ENCODE results near the gene PRM2. TPM values are rescaled to one million over a fixed set of nuclear protein-coding genes. Genes with fewer than 3 reads are reported as not detected.

Gene PRM2
- total and polyA plus RNA-seq, 2 experiments from 2014 or later: not detected

DNA sequence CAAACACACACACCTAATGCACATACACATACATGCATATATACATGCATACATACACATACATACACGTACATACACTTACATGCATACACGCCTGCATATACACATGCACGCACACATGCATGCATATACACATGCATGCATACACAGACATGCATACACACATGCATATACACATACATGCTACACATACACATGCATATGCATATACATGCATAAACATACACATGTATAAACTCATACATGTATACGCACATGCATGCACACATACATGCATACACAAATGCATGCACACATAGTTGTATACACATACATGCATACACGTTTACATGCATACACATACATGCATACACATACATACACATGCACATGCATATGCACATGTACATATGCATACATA is 45.4 kb upstream of the PRM2 start:
- no peaks in the 10 kb centered on the region for H3K9me3 ChIP-seq (ENCODE audit: low read depth)
- H2AFZ ChIP-seq: no peak overlapping the region
- TF ChIP-seq EZH2phosphoT487 (IDR thresholded peaks at IDR 0.05; ENCODE audit: insufficient read depth, low read depth) (no peak), EZH2 (IDR thresholded peaks at IDR 0.05; ENCODE audit: insufficient read depth, poor library complexity, severe bottlenecking) (no peak)
- no peak overlapping the region for H3K4me2 ChIP-seq (ENCODE audit: unreplicated experiment)
- no peak for DNase-seq
- H3K79me2 ChIP-seq (ENCODE audit: insufficient read depth): no peaks in the 10 kb centered on the region
- no peak overlapping the region for H3K4me3 ChIP-seq
- no peaks in the 10 kb centered on the region for H3K27me3 ChIP-seq (replicated peaks; ENCODE audit: insufficient read depth)
- H3K9ac ChIP-seq: no peak overlapping the region
- H4K20me1 ChIP-seq (ENCODE audit: insufficient read depth): no peaks in the 10 kb centered on the region
- H3F3A ChIP-seq (ENCODE audit: insufficient read depth): no peaks in the 10 kb centered on the region
- H3K4me1 ChIP-seq (ENCODE audit: insufficient read depth): no peaks in the 10 kb centered on the region
- no peaks in the 10 kb centered on the region for H3K36me3 ChIP-seq (ENCODE audit: low read depth)
- WGBS, 2 experiments (ENCODE audit: low coverage in 1 of 2, low lambda C conversion rate in 2 of 2, missing lambda C conversion rate in 2 of 2): 72 to 82% methylated on average over 5 of the region's 5 CpGs
- no peak overlapping the region for H3K27ac ChIP-seq
- H3K9me2 ChIP-seq (ENCODE audit: insufficient read depth): no peaks in the 10 kb centered on the region
- in situ Hi-C loops (cut with MboI): no loop called here

- H2AFZ ChIP-seq: no peak overlapping the region
- H3K9me3 ChIP-seq (ENCODE audit: low read depth): no peaks in the 10 kb centered on the region
- no peaks in the 10 kb centered on the region for H3K4me1 ChIP-seq (ENCODE audit: insufficient read depth)
- H3K4me2 ChIP-seq (ENCODE audit: unreplicated experiment): no peak overlapping the region
- no peak overlapping the region for H3K4me3 ChIP-seq
- H3K27me3 ChIP-seq (replicated peaks; ENCODE audit: insufficient read depth): no peaks in the 10 kb centered on the region
- no peaks in the 10 kb centered on the region for H3K9me2 ChIP-seq (ENCODE audit: insufficient read depth)
- WGBS, 2 experiments (ENCODE audit: low coverage in 1 of 2, low lambda C conversion rate in 2 of 2, missing lambda C conversion rate in 2 of 2): 71 to 73% methylated on average over 10 of the region's 10 CpGs
- H3K9ac ChIP-seq: no peak overlapping the region
- no peaks in the 10 kb centered on the region for H3K36me3 ChIP-seq (ENCODE audit: low read depth)
- no peak for DNase-seq
- H3F3A ChIP-seq (ENCODE audit: insufficient read depth): no peaks in the 10 kb centered on the region
- in situ Hi-C loops (cut with MboI): no loop called here
- TF ChIP-seq EZH2phosphoT487 (IDR thresholded peaks at IDR 0.05; ENCODE audit: insufficient read depth, low read depth) (no peak), EZH2 (IDR thresholded peaks at IDR 0.05; ENCODE audit: insufficient read depth, poor library complexity, severe bottlenecking) (no peak)
- no peaks in the 10 kb centered on the region for H3K79me2 ChIP-seq (ENCODE audit: insufficient read depth)
- no peak overlapping the region for H3K27ac ChIP-seq
- H4K20me1 ChIP-seq (ENCODE audit: insufficient read depth): no peaks in the 10 kb centered on the region
Observed at GRCh38 chr16:11320170-11320569, 43.9 kb upstream of the PRM2 start.

DNA sequence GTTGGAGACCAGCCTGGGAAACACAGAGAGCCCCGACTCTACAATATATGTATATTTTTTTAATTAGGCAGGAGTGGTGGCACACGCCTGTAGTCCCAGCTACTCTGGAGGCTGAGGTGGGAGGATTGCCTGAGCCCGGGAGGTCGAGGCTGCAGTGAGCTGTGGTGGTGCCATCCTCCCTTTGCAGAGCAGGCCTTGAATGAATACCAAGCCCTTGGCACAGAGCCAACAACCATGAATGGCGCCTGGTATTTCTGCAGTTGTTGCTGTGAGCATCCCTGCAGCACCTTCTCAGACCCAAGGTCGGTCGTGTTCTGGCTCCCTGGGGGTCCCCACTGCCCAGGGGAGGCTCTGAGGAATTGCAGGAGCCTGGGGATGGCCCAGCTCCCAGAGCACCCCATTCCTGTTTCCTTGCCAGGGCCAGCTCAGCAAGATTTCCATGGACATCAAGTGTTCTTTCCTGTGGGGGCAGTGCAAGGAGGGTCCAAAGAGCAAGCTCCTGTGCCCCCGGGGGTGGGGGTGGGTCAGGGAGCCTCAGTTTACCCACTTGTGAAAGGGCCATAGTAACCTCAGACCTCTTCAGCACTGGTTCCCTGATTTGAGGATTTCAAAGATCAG is 43.4 kb upstream of the PRM2 start:
- H2AFZ ChIP-seq: no peak overlapping the region

DNA sequence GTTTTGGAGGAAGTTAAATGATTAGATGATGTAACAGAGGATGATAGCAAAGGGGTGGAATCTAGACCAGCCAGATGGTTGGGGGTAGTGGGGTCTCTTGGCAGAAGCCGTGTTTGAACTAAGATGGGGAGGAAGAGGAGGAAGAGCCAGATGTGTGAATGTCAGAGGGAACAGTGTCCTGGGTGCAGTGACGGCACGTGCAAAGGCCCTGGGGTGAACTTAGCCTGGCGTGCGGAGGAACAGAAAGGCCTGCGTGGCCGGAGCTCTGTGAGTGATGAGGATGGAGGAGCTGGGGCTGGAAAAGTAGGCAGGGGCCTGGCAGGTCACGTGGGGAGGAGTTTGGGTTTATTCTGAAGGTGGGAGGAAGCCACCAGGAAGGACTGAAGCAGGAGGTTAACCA is 42.5 kb upstream of the PRM2 start:
- Histone ChIP-seq H3K4me2 (ENCODE audit: unreplicated experiment) (no peak overlapping the region), H3K36me3 (ENCODE audit: low read depth) (no peaks in the 10 kb centered on the region), H3K4me3 (no peak overlapping the region), H3F3A (ENCODE audit: insufficient read depth) (no peaks in the 10 kb centered on the region), H3K27me3 (replicated peaks; ENCODE audit: insufficient read depth) (no peaks in the 10 kb centered on the region), H2AFZ (no peak overlapping the region), H3K9me3 (ENCODE audit: low read depth) (no peaks in the 10 kb centered on the region), H4K20me1 (ENCODE audit: insufficient read depth) (no peaks in the 10 kb centered on the region), H3K9ac (no peak overlapping the region), H3K9me2 (ENCODE audit: insufficient read depth) (no peaks in the 10 kb centered on the region), H3K27ac (no peak overlapping the region), H3K79me2 (ENCODE audit: insufficient read depth) (no peaks in the 10 kb centered on the region), H3K4me1 (ENCODE audit: insufficient read depth) (no peaks in the 10 kb centered on the region)
- WGBS, 2 experiments (ENCODE audit: low coverage in 1 of 2, low lambda C conversion rate in 2 of 2, missing lambda C conversion rate in 2 of 2): 80 to 92% methylated on average over 8 of the region's 8 CpGs
- TF ChIP-seq EZH2phosphoT487 (IDR thresholded peaks at IDR 0.05; ENCODE audit: insufficient read depth, low read depth) (no peak), EZH2 (IDR thresholded peaks at IDR 0.05; ENCODE audit: insufficient read depth, poor library complexity, severe bottlenecking) (no peak)
- in situ Hi-C loops (cut with MboI): no loop called here
- no peak for DNase-seq

More for the DNA sequence above, 43.4 kb upstream of the PRM2 start:
- 18 to 22% methylated on average over 7 to 8 of the region's 8 CpGs for WGBS, 2 experiments (ENCODE audit: low coverage in 1 of 2, low lambda C conversion rate in 2 of 2, missing lambda C conversion rate in 2 of 2)
- H3K9ac ChIP-seq: no peak overlapping the region
- in situ Hi-C loops (cut with MboI): no loop called here
- no peak overlapping the region for H3K4me2 ChIP-seq (ENCODE audit: unreplicated experiment)
- no peaks in the 10 kb centered on the region for H4K20me1 ChIP-seq (ENCODE audit: insufficient read depth)
- peak; percentile 55 for DNase-seq
- no peaks in the 10 kb centered on the region for H3K27me3 ChIP-seq (replicated peaks; ENCODE audit: insufficient read depth)
- no peak overlapping the region for H3K27ac ChIP-seq
- H3F3A ChIP-seq (ENCODE audit: insufficient read depth): no peaks in the 10 kb centered on the region
- TF ChIP-seq EZH2 (IDR thresholded peaks at IDR 0.05; ENCODE audit: insufficient read depth, poor library complexity, severe bottlenecking) (no peak), EZH2phosphoT487 (IDR thresholded peaks at IDR 0.05; ENCODE audit: insufficient read depth, low read depth) (no peak)
- no peaks in the 10 kb centered on the region for H3K79me2 ChIP-seq (ENCODE audit: insufficient read depth)
- H3K4me3 ChIP-seq: no peak overlapping the region
- no peaks in the 10 kb centered on the region for H3K4me1 ChIP-seq (ENCODE audit: insufficient read depth)
- H3K36me3 ChIP-seq (ENCODE audit: low read depth): no peaks in the 10 kb centered on the region
- no peaks in the 10 kb centered on the region for H3K9me3 ChIP-seq (ENCODE audit: low read depth)
- H3K9me2 ChIP-seq (ENCODE audit: insufficient read depth): no peaks in the 10 kb centered on the region

Measured in GM23248 (cell line).